ENCODE measurements around the gene CLMN. TPM values are rescaled to one million over a fixed set of nuclear protein-coding genes. Genes with fewer than 3 reads are reported as not detected.

CLMN gene
- total and polyA plus RNA-seq, 2 donors (not counting 3 experiments of a cell fraction or from before 2014, with no cell fraction given) = 0.72 to 9.6 TPM

GRCh38 chr14:95198320-95198719 lies 121.4 kb downstream of the CLMN start:
- Histone ChIP-seq H3K9ac (replicated peaks; ENCODE audit: extremely low read depth, insufficient read depth, low read length) (no peak overlapping the region), H3K79me2 (ENCODE audit: control insufficient read depth, insufficient read depth, low read length) (no peaks in the 10 kb centered on the region), H4K20me1 (replicated peaks; ENCODE audit: control insufficient read depth, extremely low read depth, insufficient read depth, low read length) (no peaks in the 10 kb centered on the region), H3K9me3 (replicated peaks; ENCODE audit: control insufficient read depth, insufficient read depth, low read length) (no peaks in the 10 kb centered on the region), H3K9me1 (replicated peaks; ENCODE audit: control insufficient read depth, extremely low read depth, insufficient read depth, low read length) (no peaks in the 10 kb centered on the region), H3K36me3 (ENCODE audit: control insufficient read depth in 2 of 2, extremely low read depth in 1 of 2, insufficient read depth in 2 of 2, low read length in 2 of 2) (no peaks in the 10 kb centered on the region), H3K4me1 (ENCODE audit: control insufficient read depth, extremely low read depth, insufficient read depth, low read length) (no peaks in the 10 kb centered on the region), H2AFZ (ENCODE audit: low read depth, low read length) (no peak overlapping the region), H3K4me2 (ENCODE audit: insufficient read depth, low read length) (no peak overlapping the region), H3K27ac (ENCODE audit: insufficient read depth, low read depth, low read length) (no peak overlapping the region), H3K4me3 (replicated peaks in 1 of 3; ENCODE audit: insufficient read depth in 1 of 3, low read depth in 1 of 3, low read length in 3 of 3) (no peak overlapping the region), H3K27me3 (ENCODE audit: control insufficient read depth in 2 of 2, insufficient read depth in 2 of 2, low read length in 2 of 2) (no peaks in the 10 kb centered on the region)
- FAIRE-seq (no peak), DNase-seq (ENCODE audit: low read depth, low spot score) (no peak)
- intact Hi-C loops (cut with micrococcal nuclease) = no loop called here
- dilution Hi-C loops (cut with MboI; ENCODE audit: extremely low pct_ligation_motif_present, low sequenced_read_pairs) = no loop called here
- POLR2A ChIA-PET = no interaction called here
- TF ChIP-seq POLR2AphosphoS5 (IDR thresholded peaks at IDR 0.05; ENCODE audit: insufficient read depth, low read depth, low read length) (no peak), EZH2 (IDR thresholded peaks at IDR 0.05; ENCODE audit: borderline replicate concordance, low read depth, low read length, severe bottlenecking) (no peak), MAX (IDR thresholded peaks at IDR 0.05; ENCODE audit: insufficient read depth, insufficient read length) (no peak)
- CTCF ChIA-PET = interaction anchor here (0.9 kb wide), 1 partner anchor 23 kb away, joined by 3 read pairs; no protein-coding TSS in a partner anchor
- BruUV-seq (replicated peaks) = no TSS peak

GRCh38 chr14:95197551-95197950 lies 122.2 kb downstream of the CLMN start:
- CTCF ChIA-PET = interaction anchor here (0.9 kb wide), 1 partner anchor 23 kb away, joined by 3 read pairs; no protein-coding TSS in a partner anchor
- no peak overlapping the region for H3K9ac ChIP-seq (replicated peaks; ENCODE audit: extremely low read depth, insufficient read depth, low read length)
- H3K9me3 ChIP-seq (replicated peaks; ENCODE audit: control insufficient read depth, insufficient read depth, low read length) = no peaks in the 10 kb centered on the region
- no peak overlapping the region for H2AFZ ChIP-seq (ENCODE audit: low read depth, low read length)
- no peaks in the 10 kb centered on the region for H3K79me2 ChIP-seq (ENCODE audit: control insufficient read depth, insufficient read depth, low read length)
- no peaks in the 10 kb centered on the region for H3K36me3 ChIP-seq (ENCODE audit: control insufficient read depth in 2 of 2, extremely low read depth in 1 of 2, insufficient read depth in 2 of 2, low read length in 2 of 2)
- DNase-seq (ENCODE audit: low read depth, low spot score) (no peak), FAIRE-seq (no peak)
- TF ChIP-seq POLR2A (IDR thresholded peaks at IDR 0.05; ENCODE audit: low read depth, low read length) = no peak
- no peak for TF ChIP-seq JUN (IDR thresholded peaks at IDR 0.05; ENCODE audit: borderline replicate concordance, insufficient read depth, insufficient read length, low read depth)
- no peak for TF ChIP-seq GATA2 (IDR thresholded peaks at IDR 0.05; ENCODE audit: insufficient read depth, insufficient read length, low read depth, low read length)
- TF ChIP-seq MAX (IDR thresholded peaks at IDR 0.05; ENCODE audit: insufficient read depth, insufficient read length) = no peak
- intact Hi-C loops (cut with micrococcal nuclease) = no loop called here
- no peak overlapping the region for H3K4me3 ChIP-seq (replicated peaks in 1 of 3; ENCODE audit: insufficient read depth in 1 of 3, low read depth in 1 of 3, low read length in 3 of 3)
- POLR2A ChIA-PET = no interaction called here
- H4K20me1 ChIP-seq (replicated peaks; ENCODE audit: control insufficient read depth, extremely low read depth, insufficient read depth, low read length) = no peaks in the 10 kb centered on the region
- H3K9me1 ChIP-seq (replicated peaks; ENCODE audit: control insufficient read depth, extremely low read depth, insufficient read depth, low read length) = no peaks in the 10 kb centered on the region
- no peak overlapping the region for H3K27ac ChIP-seq (ENCODE audit: insufficient read depth, low read depth, low read length)
- no TSS peak for BruUV-seq (replicated peaks)
- no peak overlapping the region for H3K4me2 ChIP-seq (ENCODE audit: insufficient read depth, low read length)
- dilution Hi-C loops (cut with MboI; ENCODE audit: extremely low pct_ligation_motif_present, low sequenced_read_pairs) = no loop called here
- no peaks in the 10 kb centered on the region for H3K4me1 ChIP-seq (ENCODE audit: control insufficient read depth, extremely low read depth, insufficient read depth, low read length)
- no peaks in the 10 kb centered on the region for H3K27me3 ChIP-seq (ENCODE audit: control insufficient read depth in 2 of 2, insufficient read depth in 2 of 2, low read length in 2 of 2)
